Right renal cortex interstitium (tissue), 3 donors: ENCODE measurements around the gene DNAJC7. TPM values are rescaled to one million over a fixed set of nuclear protein-coding genes. Genes with fewer than 3 reads are reported as not detected.
"Not testable (repeated sequence)": the region's sequence is repeated elsewhere in the genome, so short reads cannot be mapped to it uniquely, and the experiment has no call there.

Source experiments
- DNase-seq, 3 donors: peaks; one replicate each; pipeline ENCODE4 v3.0.0-alpha.2; 2013; ENCODE audit warnings: low read depth in 3 of 3, low spot score in 2 of 3
- polyA plus RNA-seq, 3 donors: library from polyadenylated mRNA; unstranded; fragments of 120-200 nt; gene quantifications; one replicate each; pipeline ENCODE4 v1.2.1, GENCODE V29; 2013; ENCODE audit not compliant: insufficient read length in 3 of 3

The DNAJC7 gene
- polyA plus RNA-seq, 3 donors: 150 to 173 (median 163) TPM

GRCh38 chr17:41962111-41962510, 55.1 kb downstream of the DNAJC7 start:
- no peak for DNase-seq

GRCh38 chr17:41959336-41960095, 57.7 kb downstream of the DNAJC7 start:
- DNase-seq: no peak

GRCh38 chr17:41959030-41959335, 58.3 kb downstream of the DNAJC7 start:
- DNase-seq: no peak

- DNase-seq: no peak
These were observed 59.3 kb downstream of the DNAJC7 start for GRCh38 chr17:41957869-41958439.

- DNase-seq: no peak
These were observed 60.0 kb downstream of the DNAJC7 start for GRCh38 chr17:41957031-41957868.

GRCh38 chr17:41956522-41956921, 60.7 kb downstream of the DNAJC7 start:
- DNase-seq: no peak

GRCh38 chr17:41948762-41949460, 68.3 kb downstream of the DNAJC7 start:
- no peak for DNase-seq

- DNase-seq: no peak
These were observed 72.3 kb downstream of the DNAJC7 start for GRCh38 chr17:41944943-41945342.

- DNase-seq: no peak
These were observed 73.7 kb downstream of the DNAJC7 start for GRCh38 chr17:41943492-41943891.

- no peak for DNase-seq
These were observed 74.4 kb downstream of the DNAJC7 start for GRCh38 chr17:41942626-41943373.

GRCh38 chr17:41941168-41941567, 76.1 kb downstream of the DNAJC7 start:
- no peak for DNase-seq

- DNase-seq: no peak
These were observed 77.5 kb downstream of the DNAJC7 start for GRCh38 chr17:41939693-41940090.

GRCh38 chr17:41939044-41939692, 78.1 kb downstream of the DNAJC7 start:
- no peak for DNase-seq

- no peak for DNase-seq
These were observed 79.0 kb downstream of the DNAJC7 start for GRCh38 chr17:41937970-41938954.

- no peak for DNase-seq
These were observed 81.6 kb downstream of the DNAJC7 start for GRCh38 chr17:41935641-41936040.

- DNase-seq: no peak
These were observed 84.3 kb downstream of the DNAJC7 start for GRCh38 chr17:41932816-41933389.

- not testable (repeated sequence) for DNase-seq
These were observed 85.5 kb downstream of the DNAJC7 start for GRCh38 chr17:41931715-41932114.

GRCh38 chr17:41930833-41931156, 86.4 kb downstream of the DNAJC7 start:
- not testable (repeated sequence) for DNase-seq
